HL-60 (cell line): Measurements from ENCODE around the gene STK24.

Experiments
- CTCF ChIP-seq: IDR thresholded peaks from one replicate; pipeline ENCODE4 v1.5.1; 2011; ENCODE audit warnings: low read length, control low read depth, inconsistent platforms; ENCODE audit not compliant: insufficient read depth
- SPI1 ChIP-seq: IDR thresholded peaks from 2 replicates; pipeline ENCODE4 v1.6.1; 2012; ENCODE audit warnings: low read depth, mild to moderate bottlenecking, borderline replicate concordance

- TF ChIP-seq CTCF: no peak
- TF ChIP-seq SPI1: no peak
Measured at GRCh38 chr13:98459721-98460370, 117.1 kb downstream of the STK24 start.
